Measurements from ENCODE around the gene PLEKHG4. TPM values are rescaled to one million over a fixed set of nuclear protein-coding genes. Genes with fewer than 3 reads are reported as not detected.

The PLEKHG4 gene
- total RNA-seq, 2 donors from 2014 or later = 7.7 to 57.8 TPM

GRCh38 chr16:67281536-67282446 lies 2.5 kb downstream of the PLEKHG4 start:
- H3K4me1 ChIP-seq (replicated peaks) = peaks cover 4% of the 10 kb centered on the region
- intact Hi-C loops (cut with DNase I) = loop anchor here (10.0 kb wide), 1 partner anchor 113 kb away; the partner anchor contains the start of gene TPPP3
- 94% methylated on average over 11 of the region's 14 CpGs for WGBS

GRCh38 chr16:67282447-67282805 lies 3.1 kb downstream of the PLEKHG4 start:
- Histone ChIP-seq H3K4me3 (no peak overlapping the region), H3K4me1 (replicated peaks) (peaks cover 4% of the 10 kb centered on the region), H3K9me3 (no peaks in the 10 kb centered on the region), H3K36me3 (no peaks in the 10 kb centered on the region), H3K27me3 (replicated peaks; ENCODE audit: insufficient read depth) (no peaks in the 10 kb centered on the region), H3K27ac (no peak overlapping the region)
- 95% methylated on average over 10 of the region's 10 CpGs for WGBS
- TF ChIP-seq CTCF (IDR thresholded peaks at IDR 0.05) (no peak), POLR2A (IDR thresholded peaks at IDR 0.05) (no peak), POLR2AphosphoS5 (IDR thresholded peaks at IDR 0.05) (no peak)
- DNase-seq (ENCODE audit: low spot score) = no peak
- intact Hi-C loops (cut with DNase I) = loop anchor here (10.0 kb wide), 1 partner anchor 112 kb away; the partner anchor contains the start of gene TPPP3

More at GRCh38 chr16:67281536-67282446, 2.5 kb downstream of the PLEKHG4 start:
- Histone ChIP-seq H3K36me3 (no peaks in the 10 kb centered on the region), H3K4me3 (no peak overlapping the region), H3K27me3 (replicated peaks; ENCODE audit: insufficient read depth) (no peaks in the 10 kb centered on the region), H3K9me3 (no peaks in the 10 kb centered on the region), H3K27ac (no peak overlapping the region)
- TF ChIP-seq POLR2A (IDR thresholded peaks at IDR 0.05) (no peak), CTCF (IDR thresholded peaks at IDR 0.05) (no peak), POLR2AphosphoS5 (IDR thresholded peaks at IDR 0.05) (no peak)
- no peak for DNase-seq (ENCODE audit: low spot score)

GRCh38 chr16:67283039-67283825 lies 3.9 kb downstream of the PLEKHG4 start:
- Histone ChIP-seq H3K4me1 (replicated peaks) (peaks cover 4% of the 10 kb centered on the region), H3K9me3 (no peaks in the 10 kb centered on the region), H3K4me3 (no peak overlapping the region), H3K36me3 (no peaks in the 10 kb centered on the region), H3K27ac (no peak overlapping the region), H3K27me3 (replicated peaks; ENCODE audit: insufficient read depth) (no peaks in the 10 kb centered on the region)
- intact Hi-C loops (cut with DNase I) = loop anchor here (10.0 kb wide), 1 partner anchor 112 kb away; the partner anchor contains the start of gene TPPP3
- DNase-seq (ENCODE audit: low spot score) = no peak
- WGBS = 88% methylated on average over 7 of the region's 7 CpGs
- no peak for TF ChIP-seq CTCF (IDR thresholded peaks at IDR 0.05)
- no peak for TF ChIP-seq POLR2A (IDR thresholded peaks at IDR 0.05)
- TF ChIP-seq POLR2AphosphoS5 (IDR thresholded peaks at IDR 0.05) = no peak

- no peaks in the 10 kb centered on the region for H3K36me3 ChIP-seq
- H3K9me3 ChIP-seq = no peaks in the 10 kb centered on the region
- TF ChIP-seq POLR2A (IDR thresholded peaks at IDR 0.05) (no peak), POLR2AphosphoS5 (IDR thresholded peaks at IDR 0.05) (no peak), CTCF (IDR thresholded peaks at IDR 0.05) (no peak)
Observed at GRCh38 chr16:67283826-67284555, 4.7 kb downstream of the PLEKHG4 start.

More at GRCh38 chr16:67283826-67284555, 4.7 kb downstream of the PLEKHG4 start:
- no peaks in the 10 kb centered on the region for H3K4me1 ChIP-seq (replicated peaks)
- DNase-seq (ENCODE audit: low spot score) = no peak
- no peak overlapping the region for H3K27ac ChIP-seq
- no peaks in the 10 kb centered on the region for H3K27me3 ChIP-seq (replicated peaks; ENCODE audit: insufficient read depth)
- WGBS = 91% methylated on average over 21 of the region's 21 CpGs
- intact Hi-C loops (cut with DNase I) = loop anchor here (10.0 kb wide), 1 partner anchor 111 kb away; the partner anchor contains the start of gene TPPP3
- no peak overlapping the region for H3K4me3 ChIP-seq
